ENCODE results near the gene AWAT2. TPM values are rescaled to one million over a fixed set of nuclear protein-coding genes. Genes with fewer than 3 reads are reported as not detected.
A peak's percentile ranks its signal among the peaks of the same experiment; 100 is the strongest.

Gene AWAT2
- total RNA-seq (2014; rRNA removed; shearing (Covaris generic)): not detected in 2 replicates

GRCh38 chrX:70049925-70050324 lies at the start of gene AWAT2:
TSS of gene AWAT2 (minus strand) at chrX:70049938. CDS start at chrX:70049932, 6 bp downstream.
- no peak for DNase-seq (ENCODE audit: low spot score)

DNA sequence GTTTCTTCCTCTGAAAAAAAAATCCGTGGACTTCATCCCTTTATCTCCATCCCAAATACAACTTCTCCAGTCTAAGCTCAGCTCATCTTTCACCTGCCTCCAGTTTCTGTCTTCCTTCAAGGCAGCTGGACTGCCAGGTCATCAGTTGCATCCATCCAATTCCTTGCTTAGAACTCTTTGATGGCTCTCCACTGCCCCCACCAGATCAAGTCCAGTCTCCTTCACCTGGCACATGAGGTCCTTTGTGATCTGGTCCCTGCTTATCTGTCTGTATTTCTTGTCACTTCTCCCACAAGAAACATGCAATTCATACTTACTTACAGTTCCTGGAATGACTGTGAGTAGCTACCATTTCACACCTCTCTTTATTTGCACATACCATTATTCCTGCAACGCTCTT lies 46.3 kb upstream of the AWAT2 start:
- no peak for DNase-seq (ENCODE audit: low spot score)

GRCh38 chrX:70092247-70092646 lies 42.5 kb upstream of the AWAT2 start:
- no peak for DNase-seq (ENCODE audit: low spot score)

GRCh38 chrX:70089604-70090297 lies 40.0 kb upstream of the AWAT2 start:
- DNase-seq (ENCODE audit: low spot score): no peak

GRCh38 chrX:70088751-70089150 lies 39.0 kb upstream of the AWAT2 start:
- DNase-seq (ENCODE audit: low spot score): no peak

DNA sequence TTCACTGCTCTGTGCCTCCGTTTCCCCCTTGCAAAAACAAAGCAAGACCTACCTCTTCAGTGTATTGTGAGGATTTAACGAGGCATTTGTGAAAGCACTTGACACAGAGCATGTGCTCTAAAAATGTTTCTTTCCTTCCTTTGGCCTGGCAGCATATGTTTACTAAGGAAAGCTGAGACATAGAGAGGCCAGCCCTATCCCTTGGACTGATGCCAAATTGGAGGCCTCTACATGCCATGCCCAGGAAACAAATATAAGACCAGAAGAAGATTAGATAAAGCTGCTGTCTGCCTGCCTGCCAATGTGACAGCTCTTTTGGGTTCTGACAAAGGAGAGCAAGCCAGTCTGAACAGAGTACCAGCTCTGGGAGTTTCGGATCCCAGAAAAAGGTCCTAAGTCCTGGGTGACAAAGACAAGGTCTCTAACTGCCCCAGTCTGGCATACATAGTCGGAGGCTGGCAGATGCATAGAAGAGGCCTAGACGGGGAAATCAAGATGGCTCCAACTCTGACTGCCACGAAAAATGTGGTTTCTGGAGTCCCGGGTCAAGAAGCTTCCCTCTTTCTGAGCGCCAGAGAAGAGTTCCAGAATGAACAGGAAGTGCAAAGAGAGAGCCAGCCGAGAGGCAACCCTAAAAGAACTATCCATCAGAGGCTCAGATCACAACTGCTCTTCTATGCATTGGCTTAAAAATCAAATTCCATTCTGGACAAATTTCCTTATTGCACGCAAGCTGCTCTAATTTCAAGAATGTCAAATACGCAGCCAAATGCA lies 38.3 kb upstream of the AWAT2 start:
- peak; percentile 26 for DNase-seq (ENCODE audit: low spot score)

DNA sequence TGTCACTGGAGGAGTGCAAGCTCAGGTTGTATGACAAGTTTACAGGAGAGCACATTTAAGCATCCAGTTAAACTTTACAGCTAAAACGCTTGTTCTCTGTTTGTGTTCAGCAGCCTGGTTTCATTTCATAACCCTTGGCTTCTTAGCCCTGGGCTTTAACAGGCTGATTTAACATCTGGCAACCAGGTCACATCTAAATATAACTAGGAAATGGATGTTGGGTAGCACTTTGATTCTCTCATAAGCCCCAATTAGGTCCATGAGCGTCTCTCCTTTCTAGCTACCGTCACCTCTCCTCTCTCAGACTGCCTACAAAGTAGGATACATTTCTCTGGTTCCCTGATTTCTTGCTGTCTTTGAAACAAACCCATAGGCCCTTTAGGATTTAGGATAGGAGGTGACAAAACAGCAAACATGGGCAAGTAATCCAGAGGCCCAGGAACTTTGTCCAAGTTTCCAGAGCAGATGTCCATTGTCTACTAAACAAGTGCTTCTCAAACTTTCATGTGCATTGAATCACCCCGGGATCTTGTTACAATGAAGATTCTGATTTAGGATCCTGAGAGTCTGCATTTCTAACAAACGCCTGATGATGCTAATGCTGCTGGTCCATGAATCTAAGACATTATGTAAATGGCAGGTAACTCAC lies 35.0 kb upstream of the AWAT2 start:
- DNase-seq (ENCODE audit: low spot score): no peak

DNA sequence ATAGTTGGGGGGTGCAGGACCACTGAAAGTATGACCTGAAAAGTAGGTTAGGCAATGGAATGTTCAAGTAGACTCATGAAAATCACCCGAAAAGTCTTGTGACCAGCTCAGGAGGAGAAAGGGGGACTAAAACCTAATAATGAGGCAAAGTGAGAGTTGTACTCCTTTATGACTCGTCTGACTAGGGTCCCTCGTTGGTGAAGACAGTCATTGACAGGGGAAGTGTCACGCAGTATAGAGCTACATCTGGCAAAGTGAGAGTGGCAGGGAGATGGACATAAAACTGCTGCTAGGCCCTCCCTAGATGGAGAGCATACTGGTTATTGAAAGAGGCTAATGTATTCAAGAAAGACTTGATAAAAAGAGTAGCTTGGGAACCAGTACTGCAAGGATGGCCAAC lies 33.0 kb upstream of the AWAT2 start:
- no peak for DNase-seq (ENCODE audit: low spot score)

DNA sequence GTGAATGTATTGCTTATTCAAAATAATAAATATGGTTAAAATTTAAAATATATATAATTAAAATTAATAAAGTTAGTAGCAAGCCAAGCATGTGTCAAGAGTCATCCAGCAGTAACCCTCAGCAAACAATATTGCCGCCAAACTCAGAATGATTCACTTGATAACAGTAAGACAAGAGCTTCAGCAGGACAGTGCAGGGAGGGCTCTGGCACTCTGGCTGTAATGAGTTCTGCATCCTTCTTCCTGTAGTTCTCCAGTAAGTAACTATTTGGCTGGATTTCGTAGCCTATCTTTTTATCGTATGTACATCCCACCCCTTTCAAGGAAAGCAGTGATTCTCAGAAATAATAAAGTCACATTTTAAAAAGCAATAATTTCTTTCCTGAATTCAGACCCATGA lies 30.1 kb upstream of the AWAT2 start:
- no peak for DNase-seq (ENCODE audit: low spot score)

DNA sequence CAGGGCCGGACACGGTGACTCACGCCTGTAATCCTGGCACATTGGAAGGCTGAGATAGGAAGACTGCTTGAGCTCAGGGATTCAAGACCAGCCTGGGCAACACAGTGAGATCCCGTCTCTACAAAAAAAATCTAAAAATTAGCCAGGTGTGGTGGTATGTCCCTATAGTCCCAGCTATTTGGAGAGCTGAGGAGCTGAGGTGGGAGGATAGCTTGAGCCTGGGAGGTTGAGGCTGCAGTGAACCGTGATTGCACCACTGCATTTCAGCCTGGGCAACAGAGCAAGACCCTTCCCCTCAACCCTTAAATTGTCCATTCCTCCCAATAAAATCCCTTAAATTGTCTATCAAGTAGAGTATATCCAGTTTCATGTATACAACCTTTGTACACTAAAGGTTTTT lies 29.6 kb upstream of the AWAT2 start:
- no peak for DNase-seq (ENCODE audit: low spot score)

DNA sequence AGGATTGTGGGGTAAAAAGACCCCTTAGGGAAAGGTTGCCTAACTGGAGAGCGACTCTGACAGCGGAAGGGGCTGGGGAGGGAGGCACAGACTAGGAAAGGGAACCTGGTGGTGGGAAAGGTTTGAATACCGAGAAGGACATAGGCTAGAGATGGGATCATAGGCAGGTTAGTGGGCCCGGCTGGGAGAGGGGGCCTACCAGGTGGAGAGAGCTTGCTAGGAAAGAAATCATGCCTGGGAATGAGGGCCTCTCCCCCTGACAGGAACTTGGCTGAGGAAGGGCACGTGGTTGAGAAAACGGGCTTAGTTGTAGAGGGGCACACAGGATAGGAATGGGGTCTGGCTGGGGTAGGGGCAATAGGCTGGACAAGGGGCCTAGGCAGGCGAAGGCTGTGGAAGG lies 16.9 kb upstream of the AWAT2 start:
- DNase-seq (ENCODE audit: low spot score): no peak

GRCh38 chrX:70062961-70063550 lies 13.3 kb upstream of the AWAT2 start:
- DNase-seq (ENCODE audit: low spot score): no peak

- DNase-seq (ENCODE audit: low spot score): no peak
Observed at GRCh38 chrX:70062076-70062475, 12.3 kb upstream of the AWAT2 start, which contains the start of gene OTUD6A. TSS of gene OTUD6A (plus strand) at chrX:70062457. CDS start at chrX:70062525, 68 bp downstream.

- DNase-seq (ENCODE audit: low spot score): no peak
Observed at GRCh38 chrX:70054391-70054790, 4.7 kb upstream of the AWAT2 start.

GRCh38 chrX:70052895-70053615 lies 3.3 kb upstream of the AWAT2 start:
- no peak for DNase-seq (ENCODE audit: low spot score)

DNA sequence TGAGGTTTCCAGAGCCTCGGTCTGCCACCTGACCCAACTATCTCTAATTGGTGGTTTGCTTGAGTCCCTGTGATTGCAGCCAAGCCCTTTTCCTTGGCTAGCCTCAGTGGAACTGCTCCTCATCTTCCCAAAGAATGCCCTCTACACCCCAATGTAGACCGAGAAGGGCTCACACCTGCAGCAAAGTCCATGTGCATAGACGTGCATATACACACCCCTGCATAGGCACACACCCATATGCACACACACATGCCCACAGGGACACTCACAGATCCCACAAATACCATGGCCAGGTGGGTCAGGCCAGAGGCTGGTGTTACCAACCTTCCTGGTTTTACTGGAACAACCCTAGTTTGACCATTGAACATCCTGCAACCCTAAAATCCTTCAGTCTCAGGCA lies 332 bp downstream of the AWAT2 start:
- DNase-seq (ENCODE audit: low spot score): no peak

DNA sequence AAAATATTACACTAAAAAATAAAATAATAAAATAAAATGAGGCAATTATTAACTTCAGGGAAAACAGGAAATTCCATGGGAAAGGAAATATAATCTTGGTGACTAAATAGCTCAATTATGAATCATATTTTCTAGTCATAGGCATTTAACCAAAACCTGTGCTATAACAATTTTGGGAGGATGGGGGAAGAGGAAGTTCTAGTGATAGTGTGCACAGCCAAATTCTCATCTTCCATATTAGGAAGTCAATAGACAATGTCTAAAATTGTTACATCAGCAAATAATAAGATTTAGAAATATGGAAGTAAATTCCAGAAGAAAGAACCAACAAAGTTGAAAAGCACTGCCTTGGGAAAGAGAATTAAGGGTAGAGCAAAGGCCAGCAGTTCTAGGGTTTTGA lies 2.8 kb downstream of the AWAT2 start:
- no peak for DNase-seq (ENCODE audit: low spot score)

GRCh38 chrX:70044541-70045245 lies 5.0 kb downstream of the AWAT2 start:
- no peak for DNase-seq (ENCODE audit: low spot score)

DNA sequence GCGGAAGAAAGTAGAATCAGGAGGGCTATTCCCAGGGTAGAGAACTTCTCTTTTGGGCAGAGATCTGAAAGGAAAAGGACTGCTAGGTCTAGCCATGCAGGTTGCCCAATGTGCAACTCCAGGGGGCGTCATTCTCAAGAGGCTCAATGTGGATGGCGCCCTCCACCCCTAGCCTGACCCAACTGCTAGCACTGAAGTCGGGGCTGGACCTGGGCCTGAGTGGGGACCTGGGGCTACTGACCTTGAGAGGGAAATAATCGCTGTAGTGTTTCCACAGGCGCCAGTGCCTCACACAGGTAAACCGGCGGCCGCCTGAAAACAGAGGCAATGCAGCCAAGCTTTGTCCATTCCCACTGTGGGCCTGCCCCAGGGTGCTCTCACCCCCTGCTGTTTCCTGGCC lies 6.1 kb downstream of the AWAT2 start:
- DNase-seq (ENCODE audit: low spot score): no peak

DNA sequence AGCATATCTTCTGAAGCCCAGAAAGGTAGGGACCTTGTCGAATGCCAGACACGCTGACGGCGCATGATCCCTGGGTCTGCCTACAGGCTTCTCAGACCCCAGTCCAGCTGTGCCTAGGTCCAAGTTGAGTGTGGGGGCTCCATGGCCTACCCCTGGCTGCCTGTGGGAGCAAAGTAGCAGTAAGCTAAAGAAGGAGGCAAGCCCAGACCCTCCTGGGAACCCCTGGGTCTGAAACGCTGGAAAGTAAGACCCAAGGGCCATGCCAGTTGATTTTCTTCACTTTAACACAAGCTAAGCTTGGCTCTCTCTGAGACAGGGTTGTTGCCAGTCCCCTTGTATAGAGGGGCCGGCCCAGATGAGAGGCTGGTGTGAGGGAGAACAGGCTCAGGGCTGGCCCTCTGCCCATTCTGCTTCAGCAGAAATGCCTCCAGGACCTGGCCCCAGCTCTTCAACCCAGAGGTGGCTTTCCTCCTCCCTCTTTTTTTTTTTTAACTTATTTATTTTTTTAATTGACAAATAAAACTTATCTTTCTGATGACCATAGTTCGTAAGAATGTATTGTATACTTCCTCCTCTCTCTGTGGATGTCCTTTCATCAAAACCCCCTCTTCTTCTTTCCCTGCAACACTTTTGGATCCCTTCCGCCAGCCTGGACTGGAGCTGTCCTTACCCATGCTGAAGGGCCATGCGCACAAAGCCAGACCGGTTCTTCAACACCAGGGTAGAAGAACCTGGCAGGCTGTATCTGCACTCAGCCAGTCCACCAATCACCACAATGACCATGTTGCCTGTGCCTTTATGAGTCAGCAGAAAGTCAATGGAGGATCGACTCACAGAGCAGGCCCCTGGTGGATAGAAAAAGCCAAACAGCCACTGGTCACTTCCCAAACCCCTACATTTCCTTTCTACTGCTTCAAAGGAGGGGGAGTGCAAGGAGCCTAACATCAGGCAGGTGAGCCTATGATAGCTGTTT lies 7.1 kb downstream of the AWAT2 start:
- DNase-seq (ENCODE audit: low spot score): peak; percentile 16

All from H4 (cell line).